H9 (cell line): Measurements from ENCODE around the gene NTRK3. TPM values are rescaled to one million over a fixed set of nuclear protein-coding genes. Genes with fewer than 3 reads are reported as not detected.

Experiments
- DNase-seq: peaks from one replicate; pipeline ENCODE4 v3.0.0-alpha.2; 2017
- H2AFZ ChIP-seq: one replicate; pipeline ENCODE4 v1.6.1; 2013; ENCODE audit warnings: mild to moderate bottlenecking, low read length, control low read depth, moderate library complexity
- H2AK5ac ChIP-seq: 2 replicates; pipeline ENCODE4 v1.6.1; 2013; ENCODE audit warnings: low read length, control low read depth, mixed read lengths; ENCODE audit not compliant: insufficient read length
- H2BK120ac ChIP-seq: one replicate; pipeline ENCODE4 v1.6.1; 2013; ENCODE audit warnings: low read depth, mild to moderate bottlenecking, low read length, control low read depth, inconsistent platforms; ENCODE audit not compliant: poor library complexity, severe bottlenecking
- H2BK12ac ChIP-seq: 2 replicates; pipeline ENCODE4 v1.6.1; 2013; ENCODE audit warnings: low read length, control low read depth, mixed read lengths, low read depth; ENCODE audit not compliant: insufficient read length
- H2BK15ac ChIP-seq: 2 replicates; pipeline ENCODE4 v1.6.1; 2013; ENCODE audit warnings: low read depth, low read length, control low read depth
- H2BK20ac ChIP-seq: one replicate; pipeline ENCODE4 v1.6.1; 2013; ENCODE audit warnings: low read depth, mild to moderate bottlenecking, low read length, control low read depth, inconsistent platforms; ENCODE audit not compliant: poor library complexity, severe bottlenecking
- H2BK5ac ChIP-seq: 2 replicates; pipeline ENCODE4 v1.6.1; 2013; ENCODE audit warnings: low read length, control low read depth, mixed read lengths; ENCODE audit not compliant: insufficient read length
- H3K14ac ChIP-seq: 2 replicates; pipeline ENCODE4 v1.6.1; 2013; ENCODE audit warnings: low read length, control low read depth; ENCODE audit not compliant: insufficient read depth
- H3K18ac ChIP-seq: 2 replicates; pipeline ENCODE4 v1.6.1; 2013; ENCODE audit warnings: low read depth, mild to moderate bottlenecking, mixed read lengths, low read length, control low read depth; ENCODE audit not compliant: insufficient read length
- H3K23ac ChIP-seq: 2 replicates; pipeline ENCODE4 v1.6.1; 2013; ENCODE audit warnings: low read length, control low read depth, mixed read lengths, low read depth; ENCODE audit not compliant: insufficient read length
- H3K23me2 ChIP-seq: 2 replicates; pipeline ENCODE4 v1.6.1; 2013; ENCODE audit warnings: low read depth, mild to moderate bottlenecking, mixed read lengths, low read length, control low read depth; ENCODE audit not compliant: insufficient read length, poor library complexity, severe bottlenecking
- H3K27ac ChIP-seq: 2 replicates; pipeline ENCODE4 v1.5.1; 2013; ENCODE audit warnings: low read length, control low read depth, mixed read lengths, low read depth; ENCODE audit not compliant: insufficient read length
- H3K27me3 ChIP-seq: 2 replicates; pipeline ENCODE4 v1.6.1; 2013; ENCODE audit warnings: low read length, control low read depth, inconsistent platforms; ENCODE audit not compliant: insufficient read depth
- H3K4ac ChIP-seq: 2 replicates; pipeline ENCODE4 v1.6.1; 2013; ENCODE audit warnings: low read depth, mild to moderate bottlenecking, control low read depth, inconsistent platforms, low read length, moderate library complexity
- H3K4me1 ChIP-seq: 2 replicates; pipeline ENCODE4 v1.6.1; 2013; ENCODE audit warnings: low read length, control low read depth, inconsistent platforms; ENCODE audit not compliant: insufficient read depth
- H3K4me2 ChIP-seq: 2 replicates; pipeline ENCODE4 v1.6.1; 2013; ENCODE audit warnings: low read length, control low read depth, mixed read lengths; ENCODE audit not compliant: insufficient read length, insufficient read depth
- H3K56ac ChIP-seq: 2 replicates; pipeline ENCODE4 v1.6.1; 2013; ENCODE audit warnings: low read depth, mild to moderate bottlenecking, mixed read lengths, low read length, control low read depth; ENCODE audit not compliant: insufficient read length
- H3K79me1 ChIP-seq: 2 replicates; pipeline ENCODE4 v1.6.1; 2013; ENCODE audit warnings: low read depth, mild to moderate bottlenecking, moderate library complexity, low read length, control low read depth, inconsistent platforms; ENCODE audit not compliant: insufficient read depth, poor library complexity, severe bottlenecking
- H3K79me2 ChIP-seq: 2 replicates; pipeline ENCODE4 v1.6.1; 2013; ENCODE audit warnings: low read length, control low read depth, inconsistent platforms; ENCODE audit not compliant: insufficient read depth
- H3K9ac ChIP-seq: 2 replicates; pipeline ENCODE4 v1.6.1; 2013; ENCODE audit warnings: low read length, control low read depth, mixed read lengths; ENCODE audit not compliant: insufficient read length; ENCODE audit errors: extremely low read depth
- H3K9me3 ChIP-seq: one replicate; pipeline ENCODE4 v1.6.1; 2013; ENCODE audit warnings: low read depth, low read length, inconsistent platforms; ENCODE audit not compliant: control insufficient read depth
- H3T11ph ChIP-seq: one replicate; pipeline ENCODE4 v1.6.1; 2013; ENCODE audit warnings: mild to moderate bottlenecking, low read length, control low read depth, inconsistent platforms
- H4K20me1 ChIP-seq: one replicate; pipeline ENCODE4 v1.6.1; 2013; ENCODE audit not compliant: control insufficient read depth, insufficient read length, insufficient read depth
- H4K5ac ChIP-seq: 2 replicates; pipeline ENCODE4 v1.6.1; 2013; ENCODE audit warnings: low read depth, mild to moderate bottlenecking, mixed read lengths, low read length, control low read depth; ENCODE audit not compliant: insufficient read length
- H4K8ac ChIP-seq: replicated peaks from 2 replicates; pipeline ENCODE4 v1.6.1; 2013; ENCODE audit warnings: low read length, control low read depth, mixed read lengths, low read depth; ENCODE audit not compliant: insufficient read length
- H4K91ac ChIP-seq: 2 replicates; pipeline ENCODE4 v1.6.1; 2013; ENCODE audit warnings: low read depth, mild to moderate bottlenecking, moderate library complexity, mixed read lengths, low read length, control low read depth; ENCODE audit not compliant: insufficient read length
- H3K27ac Mint-ChIP-seq, 3 experiments: 2 replicates in 2 of 3; 3 replicates in 1 of 3; pipeline ENCODE4 v1.8.0; 2020 to 2021; ENCODE audit warnings: mixed read lengths in 3 of 3, mild to moderate bottlenecking in 1 of 3, moderate library complexity in 1 of 3
- H3K27me3 Mint-ChIP-seq: 2 replicates; pipeline ENCODE4 v1.8.0; 2021; ENCODE audit warnings: low read depth, mild to moderate bottlenecking, moderate library complexity, mixed read lengths
- H3K36me3 Mint-ChIP-seq, 3 experiments: 2 replicates in 2 of 3; 3 replicates in 1 of 3; pipeline ENCODE4 v1.8.0; 2020 to 2021; ENCODE audit warnings: low read depth in 3 of 3, mixed read lengths in 3 of 3; ENCODE audit not compliant: insufficient read depth in 1 of 3
- H3K4me1 Mint-ChIP-seq, 2 experiments: 2 replicates each; pipeline ENCODE4 v1.8.0; 2020; ENCODE audit warnings: mixed read lengths in 2 of 2
- H3K4me3 Mint-ChIP-seq, 2 experiments: 2 replicates in 1 of 2; 3 replicates in 1 of 2; pipeline ENCODE4 v1.8.0; 2020 to 2021; ENCODE audit warnings: mild to moderate bottlenecking in 2 of 2, mixed read lengths in 2 of 2, moderate library complexity in 1 of 2
- H3K9me3 Mint-ChIP-seq, 2 experiments: 2 replicates in 1 of 2; 3 replicates in 1 of 2; pipeline ENCODE4 v1.8.0; 2020; ENCODE audit warnings: mild to moderate bottlenecking in 2 of 2, mixed read lengths in 2 of 2, moderate library complexity in 1 of 2
- CTCF ChIP-seq: fragments of 200-600 bp; sonication (generic); conservative IDR thresholded peaks from 3 replicates; pipeline ENCODE4 v1.8.0; 2021; ENCODE audit warnings: antibody characterized with exemption, mild to moderate bottlenecking
- WGBS: extraction: QIAGEN DNeasy Blood & Tissue Kit; methylation state at CpG from one replicate; pipeline ENCODE4 v1.1.7; 2013; ENCODE audit warnings: missing lambda C conversion rate, low lambda C conversion rate, mixed read lengths; ENCODE audit not compliant: insufficient read length; ENCODE audit errors: extremely low coverage; 5-methylcytosine and 5-hydroxymethylcytosine counted together
- total RNA-seq: library from RNA; stranded (reverse); gene quantifications from 2 replicates; pipeline ENCODE4 v1.2.1, GENCODE V29; 2021

Gene NTRK3
- total RNA-seq, 1 experiment from 2014 or later = 2.5 TPM

DNA sequence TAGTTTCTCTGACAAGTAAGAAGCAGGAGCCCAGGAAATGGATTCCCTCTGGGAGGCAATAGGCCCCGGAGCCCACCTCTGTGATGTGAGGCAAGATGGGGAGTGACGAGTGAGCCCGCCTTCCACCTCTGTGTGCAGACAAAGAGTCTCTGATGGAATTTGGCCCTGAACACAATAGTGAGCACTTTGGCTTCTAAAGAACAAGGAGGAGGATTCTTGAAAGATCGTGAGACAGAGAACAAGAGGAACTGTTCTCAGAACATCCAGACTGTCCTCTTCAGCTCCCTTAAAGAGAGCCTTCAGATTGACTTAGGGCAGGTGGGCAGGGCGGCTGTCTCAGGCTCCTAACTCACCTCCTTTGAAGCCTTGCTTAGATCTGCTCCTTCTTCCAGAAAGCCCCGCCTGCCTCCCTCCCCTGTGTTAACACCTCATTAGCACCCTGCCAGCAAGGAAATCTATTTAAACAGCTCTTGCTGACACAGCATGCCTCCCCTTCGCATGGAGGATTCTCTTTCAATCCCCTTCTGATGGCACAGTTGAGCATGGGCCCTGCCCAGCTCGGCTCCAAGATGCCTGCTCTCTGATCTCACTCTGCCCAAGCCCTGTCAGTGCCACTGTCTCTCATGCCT, 430.3 kb downstream of the NTRK3 start:
- Histone ChIP-seq H3K79me2 (no peaks in the 10 kb centered on the region), H3K27ac (no peak overlapping the region), H3T11ph (no peak overlapping the region), H4K5ac (no peak overlapping the region), H2BK15ac (no peak overlapping the region), H2BK5ac (no peak overlapping the region), H2BK120ac (no peak overlapping the region), H3K4me1 (no peaks in the 10 kb centered on the region; the same call in 1 of the 2 replicates), H3K79me1 (no peaks in the 10 kb centered on the region), H2BK12ac (no peak overlapping the region), H3K9ac (no peak overlapping the region), H3K27me3 (no peaks in the 10 kb centered on the region; the same call in 1 of the 2 replicates), H2AK5ac (no peak overlapping the region), H2AFZ (no peak overlapping the region), H4K8ac (no peak overlapping the region), H3K23me2 (no peaks in the 10 kb centered on the region), H4K91ac (no peak overlapping the region), H3K18ac (no peak overlapping the region), H3K9me3 (no peaks in the 10 kb centered on the region), H3K4me2 (no peak overlapping the region), H3K4ac (no peak overlapping the region), H2BK20ac (no peak overlapping the region), H3K14ac (no peak overlapping the region), H4K20me1 (no peaks in the 10 kb centered on the region), H3K23ac (no peak overlapping the region), H3K56ac (no peak overlapping the region)
- H3K27me3 Mint-ChIP-seq = peaks cover 87% of the 10 kb centered on the region
- TF ChIP-seq CTCF = no peak
- DNase-seq = peak; percentile 79
- peak overlapping the region in 1 of 3 experiments; percentile 7; a peak in 1 of 7 replicates for H3K27ac Mint-ChIP-seq
- no CpG with 5 or more reads among the region's 8 CpGs for WGBS
- peaks cover 2 to 7% of the 10 kb centered on the region in 2 experiments for H3K9me3 Mint-ChIP-seq
- H3K4me1 Mint-ChIP-seq = peaks cover 7 to 9% of the 10 kb centered on the region in 2 experiments
- H3K4me3 Mint-ChIP-seq = peak overlapping the region in 1 of 2 experiments; percentile 9; a peak in 2 of 5 replicates
- H3K36me3 Mint-ChIP-seq = 0 out of 7 replicates have a peak, but pooled peaks cover 0 to 2% (median 0%) of the 10 kb centered on the region in 3 experiments
